A549 (cell line): ENCODE data around the gene GCM1. TPM values are rescaled to one million over a fixed set of nuclear protein-coding genes. Genes with fewer than 3 reads are reported as not detected.

Experiments
- ATAC-seq, 2 experiments: fragments of 200-7000 bp in 1 of 2; fragments of >200 bp in 1 of 2; cut with Nextera tagmentation in 1 of 2; cut with Tn5 transposase in 1 of 2; 3 replicates each; pipeline versions ENCODE4 v1.8.0 to v1.9.1; 2018 to 2020; ENCODE audit warnings: mild to moderate bottlenecking in 1 of 2, moderate library complexity in 1 of 2
- CTCF ChIA-PET: fragments of 300-600 bp; sonication (Branson Sonifier 250); formaldehyde crosslinking; extraction: SDS; loops from one replicate; lab custom pipeline; 2021; ENCODE audit warnings: antibody characterized with exemption, inconsistent platforms; lab: Yijun Ruan, JAX
- POLR2A ChIA-PET: fragments of 350-600 bp; formaldehyde crosslinking; extraction: SDS; loops from one replicate; lab custom pipeline; 2021; ENCODE audit warnings: antibody characterized with exemption, inconsistent platforms; lab: Yijun Ruan, JAX
- DNase-seq, 2 experiments: peaks; one replicate each; pipeline versions ENCODE4 v3.0.0 to v3.0.0-alpha.2; 2011 to 2016; ENCODE audit warnings: low read depth in 1 of 2, low spot score in 1 of 2
- FAIRE-seq: peaks from 2 replicates; lab custom pipeline; 2011; peaks lifted over from hg19 to GRCh38; lab: Jason Lieb, UNC
- H3K27ac ChIP-seq, 2 experiments: fragments of >200 bp; sonication (Bioruptor Twin); formaldehyde crosslinking; 3 replicates each; pipeline ENCODE4 v1.5.1; 2016 to 2017
- H3K4me1 ChIP-seq: fragments of >200 bp; sonication (Bioruptor Twin); formaldehyde crosslinking; 3 replicates; pipeline ENCODE4 v1.6.1; 2016
- H3K4me2 ChIP-seq: fragments of >200 bp; sonication (Bioruptor Twin); formaldehyde crosslinking; 3 replicates; pipeline ENCODE4 v1.6.1; 2016
- H3K4me3 ChIP-seq: fragments of >200 bp; sonication (Bioruptor Twin); formaldehyde crosslinking; 3 replicates; pipeline ENCODE4 v1.5.1; 2016
- H3K9me3 ChIP-seq: fragments of >200 bp; sonication (Bioruptor Twin); formaldehyde crosslinking; 3 replicates; pipeline ENCODE4 v1.6.1; 2016
- CEBPB ChIP-seq, 2 experiments: fragments of >200 bp in 1 of 2; sonication (Bioruptor Twin) in 1 of 2; formaldehyde crosslinking in 1 of 2; IDR thresholded peaks; 2 replicates each; pipeline ENCODE4 v1.6.1; 2012 to 2016
- E2F6 ChIP-seq: IDR thresholded peaks from 2 replicates; pipeline ENCODE4 v1.6.1; 2012; ENCODE audit warnings: low read depth, borderline replicate concordance
- MAFK ChIP-seq: fragments of 450-650 bp; IDR thresholded peaks from 2 replicates; pipeline ENCODE4 v1.6.1; 2014; ENCODE audit not compliant: partially characterized antibody
- WGBS: methylation state at CpG from one replicate; pipeline ENCODE4 v1.1.6; 2017; ENCODE audit errors: missing lambda C conversion rate; 5-methylcytosine and 5-hydroxymethylcytosine counted together
- polyA plus RNA-seq, 4 experiments: library from polyadenylated mRNA; depleted of rRNA in 3 of 4; stranded (reverse); fragments of >200 nt; fragmentation: RNase III in 1 of 4; extraction: RNeasy Plus Mini Kit Qiagen cat#74134 plus additional on column Dnase treatment in 1 of 4; gene quantifications; 2 replicates in 3 of 4; 3 replicates in 1 of 4; pipeline ENCODE4 v1.2.3, GENCODE V29; 2011 to 2017
- small RNA-seq, 6 experiments: library from RNA; depleted of rRNA; stranded (forward); fragments of <200 nt; gene quantifications; one replicate each; pipeline ENCODE3, GENCODE V24; 2012

GCM1 gene
- polyA plus RNA-seq, 2 of the 4 experiments (the other 2 are of a cell fraction), result 0.03 to 0.08 TPM

GRCh38 chr6:53086302-53086701 is 62.3 kb downstream of the GCM1 start (continued):
- TF ChIP-seq E2F6, result no peak

GRCh38 chr6:53080813-53081212 is 67.8 kb downstream of the GCM1 start:
- no peaks in the 10 kb centered on the region for H3K9me3 ChIP-seq
- no peak for FAIRE-seq
- TF ChIP-seq MAFK (peak; percentile 34), CEBPB (IDR thresholded peaks at IDR 0.05) (no peak)
- TF ChIP-seq, all 56 proteins: peak for 1
- 96% methylated on average over 1 of the region's 1 CpG for WGBS
- DNase-seq (no peak), ATAC-seq (no peak)
- CTCF ChIA-PET, result no interaction called here
- H3K4me2 ChIP-seq, result no peak overlapping the region
- POLR2A ChIA-PET, result no interaction called here
- H3K4me3 ChIP-seq, result no peak overlapping the region
- H3K27ac ChIP-seq, result no peak overlapping the region
- H3K4me1 ChIP-seq, result no peaks in the 10 kb centered on the region

Small RNA genes lying within 50 kb of the gene (small RNA-seq; reads per million reads assigned to genes)
- gene RN7SL244P (0 reads per million in 6 experiments), gene RNU6-464P (0 reads per million in 6 experiments)

Other genes starting within 250 kb of the GCM1 start
- gene GSTA3, start 239.1 kb downstream of the GCM1 start, polyA plus RNA-seq (2011; rRNA removed), result not detected in 2 replicates
- not detected in 3 replicates for gene GSTA3, start 239.1 kb downstream of the GCM1 start, polyA plus RNA-seq (2017; fragmentation: RNase III; extraction: RNeasy Plus Mini Kit Qiagen cat#74134 plus additional on column Dnase treatment)
- 29.2 and 30.6 TPM in 2 replicates for gene GSTA4, start 153.6 kb downstream of the GCM1 start, polyA plus RNA-seq (2011; rRNA removed)
- 12.6 to 13.3 TPM (median 12.8 TPM) in 3 replicates for gene GSTA4, start 153.6 kb downstream of the GCM1 start, polyA plus RNA-seq (2017; fragmentation: RNase III; extraction: RNeasy Plus Mini Kit Qiagen cat#74134 plus additional on column Dnase treatment)
- 7.4 and 7.9 TPM in 2 replicates for gene CILK1, start 87.0 kb downstream of the GCM1 start, polyA plus RNA-seq (2011; rRNA removed)
- 1.8 to 2.1 TPM (median 1.9 TPM) in 3 replicates for gene CILK1, start 87.0 kb downstream of the GCM1 start, polyA plus RNA-seq (2017; fragmentation: RNase III; extraction: RNeasy Plus Mini Kit Qiagen cat#74134 plus additional on column Dnase treatment)
- 67.6 and 72.1 TPM in 2 replicates for gene FBXO9, start 83.4 kb downstream of the GCM1 start, polyA plus RNA-seq (2011; rRNA removed)
- 30.2 to 34.0 TPM (median 32.1 TPM) in 3 replicates for gene FBXO9, start 83.4 kb downstream of the GCM1 start, polyA plus RNA-seq (2017; fragmentation: RNase III; extraction: RNeasy Plus Mini Kit Qiagen cat#74134 plus additional on column Dnase treatment)
- 84.6 and 90.9 TPM in 2 replicates for gene ELOVL5, start 200.1 kb upstream of the GCM1 start, polyA plus RNA-seq (2011; rRNA removed)
- gene ELOVL5, start 200.1 kb upstream of the GCM1 start, polyA plus RNA-seq (2017; fragmentation: RNase III; extraction: RNeasy Plus Mini Kit Qiagen cat#74134 plus additional on column Dnase treatment), result 82.1 to 95.4 TPM (median 94.5 TPM) in 3 replicates